OCI-LY1 (cell line): ENCODE results near the gene MEP1A.

Source experiments
- H2AFZ ChIP-seq: fragments of 200-600 bp; sonication (generic), shearing (Covaris generic); 2 replicates; pipeline ENCODE4 v1.6.0; 2014; ENCODE audit warnings: antibody characterized with exemption, mild to moderate bottlenecking, low read length
- H3F3A ChIP-seq: fragments of 200-600 bp; sonication (generic), shearing (Covaris generic); 2 replicates; pipeline ENCODE4 v1.6.0; 2014; ENCODE audit warnings: mild to moderate bottlenecking, antibody characterized with exemption, low read length, moderate library complexity; ENCODE audit not compliant: insufficient read depth
- H3K27ac ChIP-seq: fragments of 200-600 bp; sonication (generic); 2 replicates; pipeline ENCODE4 v1.5.1; 2014; ENCODE audit warnings: low read length, mixed run types, mild to moderate bottlenecking, low read depth; ENCODE audit not compliant: poor library complexity, severe bottlenecking
- H3K27me3 ChIP-seq: fragments of 200-600 bp; sonication (generic); 2 replicates; pipeline ENCODE4 v1.6.0; 2014; ENCODE audit warnings: antibody characterized with exemption, mild to moderate bottlenecking, low read length, moderate library complexity; ENCODE audit not compliant: insufficient read depth
- H3K36me3 ChIP-seq: fragments of 200-600 bp; sonication (generic); 2 replicates; pipeline ENCODE4 v1.6.1; 2014; ENCODE audit warnings: mild to moderate bottlenecking, antibody characterized with exemption, low read length, moderate library complexity, mixed read lengths; ENCODE audit not compliant: insufficient read depth
- H3K4me1 ChIP-seq: fragments of 200-600 bp; sonication (generic); 2 replicates; pipeline ENCODE4 v1.5.1; 2014; ENCODE audit warnings: mild to moderate bottlenecking, low read length, moderate library complexity; ENCODE audit not compliant: insufficient read depth, severe bottlenecking
- H3K4me2 ChIP-seq: fragments of 200-600 bp; sonication (generic), shearing (Covaris generic); 2 replicates; pipeline ENCODE4 v1.6.1; 2014; ENCODE audit warnings: low read length
- H3K4me3 ChIP-seq: fragments of 200-600 bp; sonication (generic); 2 replicates; pipeline ENCODE4 v1.5.1; 2014; ENCODE audit warnings: low read length, low read depth, mild to moderate bottlenecking, mixed read lengths; ENCODE audit not compliant: poor library complexity, severe bottlenecking
- H3K79me2 ChIP-seq: fragments of 200-600 bp; shearing (Covaris generic); 2 replicates; pipeline ENCODE4 v1.6.1; 2016; ENCODE audit warnings: mixed run types, low read length, mixed read lengths; ENCODE audit not compliant: insufficient read depth
- H3K9ac ChIP-seq: fragments of 200-600 bp; sonication (generic), shearing (Covaris generic); 2 replicates; pipeline ENCODE4 v1.6.1; 2014; ENCODE audit warnings: mild to moderate bottlenecking, low read length, mixed read lengths
- H3K9me2 ChIP-seq: fragments of 200-600 bp; sonication (generic), shearing (Covaris generic); 2 replicates; pipeline ENCODE4 v1.6.1; 2014; ENCODE audit warnings: low read depth, mild to moderate bottlenecking, low read length, mixed read lengths
- H3K9me3 ChIP-seq: fragments of 200-600 bp; shearing (Covaris generic); 2 replicates; pipeline ENCODE4 v1.6.1; 2014; ENCODE audit warnings: low read length, mixed read lengths
- H4K20me1 ChIP-seq: fragments of 200-600 bp; sonication (generic), shearing (Covaris generic); 2 replicates; pipeline ENCODE4 v1.6.0; 2016; ENCODE audit warnings: mild to moderate bottlenecking, low read length; ENCODE audit not compliant: insufficient read depth
- CTCF ChIP-seq: fragments of 200-600 bp; sonication (generic), shearing (Covaris generic); IDR thresholded peaks from 2 replicates; pipeline ENCODE4 v1.5.1; 2017; ENCODE audit warnings: mild to moderate bottlenecking, antibody characterized with exemption, low read length, moderate library complexity, mixed read lengths
- EZH2 ChIP-seq: fragments of 200-600 bp; sonication (generic), shearing (Covaris generic); IDR thresholded peaks from 2 replicates; pipeline ENCODE4 v1.8.0; 2017; ENCODE audit warnings: borderline replicate concordance, mixed run types, mild to moderate bottlenecking, antibody characterized with exemption, low read length, moderate library complexity, mixed read lengths

Gene MEP1A

GRCh38 chr6:46790355-46790874 is 2.8 kb upstream of the MEP1A start:
- Histone ChIP-seq H4K20me1 (no peaks in the 10 kb centered on the region), H3K36me3 (no peaks in the 10 kb centered on the region), H3K4me2 (no peak overlapping the region), H3K4me3 (no peak overlapping the region), H3K9me2 (no peaks in the 10 kb centered on the region), H3K79me2 (no peaks in the 10 kb centered on the region), H3K27me3 (no peaks in the 10 kb centered on the region), H3K9ac (no peak overlapping the region), H3K4me1 (no peaks in the 10 kb centered on the region), H3F3A (no peaks in the 10 kb centered on the region), H3K9me3 (no peaks in the 10 kb centered on the region), H3K27ac (no peak overlapping the region), H2AFZ (no peak overlapping the region)
- no peak for TF ChIP-seq EZH2
- no peak for TF ChIP-seq CTCF

GRCh38 chr6:46792635-46793034 is 554 bp upstream of the MEP1A start:
- Histone ChIP-seq H3K9me3 (no peaks in the 10 kb centered on the region), H3K79me2 (no peaks in the 10 kb centered on the region), H3K36me3 (no peaks in the 10 kb centered on the region), H3K9ac (no peak overlapping the region), H3K4me2 (no peak overlapping the region), H3K9me2 (no peaks in the 10 kb centered on the region), H4K20me1 (no peaks in the 10 kb centered on the region), H3K27me3 (no peaks in the 10 kb centered on the region), H3K4me1 (no peaks in the 10 kb centered on the region), H3K4me3 (no peak overlapping the region), H3K27ac (no peak overlapping the region), H2AFZ (no peak overlapping the region), H3F3A (no peaks in the 10 kb centered on the region)
- TF ChIP-seq CTCF = no peak
- no peak for TF ChIP-seq EZH2

- TF ChIP-seq EZH2 (no peak), CTCF (no peak)
- H3K4me3 ChIP-seq = no peak overlapping the region
- no peak overlapping the region for H3K4me2 ChIP-seq
Measured at GRCh38 chr6:46794068-46794467, 879 bp downstream of the MEP1A start.

More at GRCh38 chr6:46794068-46794467, 879 bp downstream of the MEP1A start:
- Histone ChIP-seq H3K9me3 (no peaks in the 10 kb centered on the region), H3F3A (no peaks in the 10 kb centered on the region), H3K4me1 (no peaks in the 10 kb centered on the region), H3K9me2 (no peaks in the 10 kb centered on the region), H3K27me3 (no peaks in the 10 kb centered on the region), H4K20me1 (no peaks in the 10 kb centered on the region), H3K79me2 (no peaks in the 10 kb centered on the region), H3K27ac (no peak overlapping the region), H3K36me3 (no peaks in the 10 kb centered on the region), H3K9ac (no peak overlapping the region), H2AFZ (no peak overlapping the region)
